GM12865 (cell line): ENCODE measurements around the gene CDKAL1.
A peak's percentile ranks its signal among the peaks of the same experiment; 100 is the strongest.

ENCODE experiments used
- DNase-seq: peaks from one replicate; pipeline ENCODE4 v3.0.0; 2010; ENCODE audit warnings: low read depth
- H3K4me3 ChIP-seq: 2 replicates; pipeline ENCODE4 v1.5.1; 2011; ENCODE audit warnings: mild to moderate bottlenecking, low read depth, low read length, control low read depth
- CTCF ChIP-seq: IDR thresholded peaks from 2 replicates; pipeline ENCODE4 v1.5.1; 2011; ENCODE audit warnings: low read length, control low read depth, low read depth, inconsistent platforms; ENCODE audit not compliant: insufficient read depth; ENCODE audit errors: missing control alignments

CDKAL1 gene

GRCh38 chr6:20660534-20660933 is 126.3 kb downstream of the CDKAL1 start:
- DNase-seq = no peak
- H3K4me3 ChIP-seq = no peak overlapping the region
- no peak for TF ChIP-seq CTCF

GRCh38 chr6:20661721-20662120 is 127.5 kb downstream of the CDKAL1 start:
- TF ChIP-seq CTCF = no peak
- no peak for DNase-seq
- no peak overlapping the region for H3K4me3 ChIP-seq

GRCh38 chr6:20664250-20664649 is 130.0 kb downstream of the CDKAL1 start:
- DNase-seq = no peak
- no peak for TF ChIP-seq CTCF
- no peak overlapping the region for H3K4me3 ChIP-seq

GRCh38 chr6:20665290-20665689 is 131.0 kb downstream of the CDKAL1 start:
- no peak for TF ChIP-seq CTCF
- DNase-seq = no peak
- no peak overlapping the region for H3K4me3 ChIP-seq

GRCh38 chr6:20669571-20670314 is 135.5 kb downstream of the CDKAL1 start:
- peak; percentile 79 for DNase-seq

GRCh38 chr6:20670750-20671149 is 136.5 kb downstream of the CDKAL1 start:
- no peak overlapping the region for H3K4me3 ChIP-seq
- no peak for TF ChIP-seq CTCF
- no peak for DNase-seq

More at GRCh38 chr6:20669571-20670314, 135.5 kb downstream of the CDKAL1 start:
- TF ChIP-seq CTCF = no peak
- no peak overlapping the region for H3K4me3 ChIP-seq

- no peak overlapping the region for H3K4me3 ChIP-seq
- DNase-seq = no peak
- no peak for TF ChIP-seq CTCF
These were observed 137.8 kb downstream of the CDKAL1 start for GRCh38 chr6:20672038-20672437.
